HG03135 (cell line): Measurements from ENCODE around the gene RGMA.
"Not testable (repeated sequence)": the region's sequence is repeated elsewhere in the genome, so short reads cannot be mapped to it uniquely, and the experiment has no call there.

Experiments
- ATAC-seq: cut with Tn5 transposase; IDR thresholded peaks from one replicate; pipeline ENCODE4 v1.9.1; 2021; ENCODE audit warnings: mild to moderate bottlenecking, moderate library complexity; ENCODE audit not compliant: unreplicated experiment

Gene RGMA

DNA sequence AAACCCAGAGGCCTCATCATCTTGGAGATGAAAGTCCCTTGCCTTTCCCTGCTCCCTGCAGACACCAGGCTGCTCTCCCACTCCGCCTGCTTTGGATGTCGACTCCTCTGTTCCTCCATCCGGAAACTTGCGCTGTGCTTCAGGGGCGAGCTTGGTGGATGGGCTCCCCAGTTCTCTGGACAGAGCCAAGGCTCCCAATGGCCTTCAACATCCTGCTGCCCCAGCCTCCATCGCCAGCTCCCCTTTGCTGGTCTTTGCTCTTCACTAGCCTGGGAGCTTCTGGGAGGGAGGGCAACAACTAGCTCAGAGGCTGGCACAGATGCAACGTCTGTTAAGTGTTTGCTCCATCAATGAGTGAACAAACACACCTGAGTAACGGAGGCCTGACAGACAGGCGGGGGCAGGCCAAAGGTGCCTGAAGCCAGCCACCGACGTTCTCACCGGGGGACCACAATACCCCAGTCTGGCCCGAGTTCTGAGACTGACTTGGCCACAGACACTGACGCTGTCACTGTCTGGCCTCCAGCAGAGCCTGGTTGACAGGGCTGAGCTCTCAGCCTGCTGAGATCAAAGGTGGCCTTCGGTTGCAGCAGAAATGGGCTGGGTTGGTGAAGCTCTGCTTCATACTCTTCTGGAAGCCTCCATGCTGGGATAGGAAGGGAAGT, 39.0 kb downstream of the RGMA start:
- ATAC-seq: no peak

DNA sequence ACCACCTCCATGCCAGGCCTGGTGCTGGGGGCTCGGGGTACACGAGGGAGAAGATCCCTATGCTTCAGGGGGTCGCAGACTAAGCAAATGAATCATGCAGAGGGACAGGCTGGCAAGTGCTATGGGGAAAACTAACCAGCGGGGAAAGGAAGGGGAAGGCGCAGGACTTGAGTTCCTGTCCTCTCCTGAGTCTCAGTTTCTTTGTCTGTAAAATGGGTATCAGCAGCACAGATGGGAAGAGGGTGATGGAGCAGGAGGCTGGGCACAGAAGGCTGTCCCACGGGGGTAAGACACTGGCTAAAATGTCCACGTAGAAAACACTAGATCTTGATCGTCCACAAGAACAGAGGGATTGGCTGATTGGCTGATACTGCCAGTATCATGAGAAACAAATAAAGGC, 39.8 kb downstream of the RGMA start:
- no peak for ATAC-seq

DNA sequence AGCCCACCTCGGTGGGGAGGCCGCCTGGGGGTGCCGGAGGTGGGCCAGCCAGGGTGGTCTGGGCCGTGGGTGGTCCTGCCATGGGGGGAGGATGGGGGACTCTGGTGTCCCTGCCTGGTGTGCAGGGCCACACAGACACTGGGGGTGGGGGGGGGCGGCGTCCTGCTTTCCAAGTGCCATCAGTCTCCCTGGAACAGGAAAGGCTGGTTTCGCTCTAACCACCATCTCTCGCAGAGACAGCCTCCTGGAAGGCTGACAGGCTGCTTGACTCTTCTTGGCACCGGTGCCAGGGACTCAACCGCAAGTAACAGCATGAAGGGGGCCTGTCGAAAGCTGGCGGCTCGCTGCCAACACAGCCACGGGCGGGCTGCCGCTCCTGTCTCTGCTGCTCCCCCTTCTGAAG, 40.3 kb downstream of the RGMA start:
- no peak for ATAC-seq

DNA sequence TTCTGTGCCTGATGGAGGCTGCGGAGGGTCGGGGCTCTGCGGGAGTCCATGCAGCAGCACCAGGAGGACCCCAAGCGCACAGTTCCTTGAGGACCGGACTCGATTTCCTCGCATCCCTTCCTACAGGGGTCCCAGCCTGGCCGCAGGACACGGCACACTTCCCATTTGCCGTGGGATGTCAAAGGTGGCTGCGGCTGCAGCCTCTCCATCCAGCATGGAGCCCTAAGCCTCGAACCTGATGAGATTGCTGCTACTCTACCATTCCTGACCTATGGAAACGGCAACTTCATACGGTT, 40.6 kb downstream of the RGMA start:
- ATAC-seq: no peak

DNA sequence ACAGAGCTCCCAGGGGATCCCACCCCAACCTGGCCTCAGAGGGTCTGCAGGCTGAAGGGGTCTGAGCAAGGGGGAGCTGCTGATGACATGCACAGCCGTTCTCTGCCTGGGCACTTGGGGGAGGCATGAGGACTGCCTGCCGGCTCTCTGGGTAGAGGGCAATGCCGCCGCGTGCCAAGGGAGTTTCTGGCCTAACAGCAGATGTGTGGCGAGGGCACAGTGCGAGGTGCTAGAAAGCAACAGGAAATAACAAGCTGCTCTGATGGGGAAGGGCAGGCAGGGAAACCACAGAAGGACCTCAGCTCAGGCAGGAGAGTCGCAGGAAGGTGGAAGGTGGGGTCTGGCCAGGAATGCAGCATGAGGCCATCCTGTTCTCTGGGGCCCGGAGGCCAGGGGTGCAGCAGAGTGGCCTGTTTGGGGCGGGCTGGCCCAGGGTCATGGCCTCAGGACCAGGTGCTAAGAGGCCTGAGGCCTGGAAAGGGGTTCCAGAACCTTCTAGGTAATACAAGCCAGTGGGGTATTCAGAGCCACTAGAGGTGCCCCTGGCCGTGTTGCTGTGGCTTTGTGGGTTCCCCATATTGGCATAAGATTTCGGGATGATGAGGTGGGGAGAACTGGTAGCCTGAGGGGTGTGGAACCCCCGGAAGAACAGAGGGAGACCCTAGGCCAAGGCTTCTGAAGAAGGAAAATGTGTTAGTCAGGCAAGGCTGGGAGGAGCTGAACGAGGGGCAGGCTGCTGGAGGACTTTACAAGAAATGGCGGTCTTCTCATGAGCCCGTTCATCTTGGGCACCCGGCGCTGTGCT, 41.2 kb downstream of the RGMA start:
- ATAC-seq: no peak

DNA sequence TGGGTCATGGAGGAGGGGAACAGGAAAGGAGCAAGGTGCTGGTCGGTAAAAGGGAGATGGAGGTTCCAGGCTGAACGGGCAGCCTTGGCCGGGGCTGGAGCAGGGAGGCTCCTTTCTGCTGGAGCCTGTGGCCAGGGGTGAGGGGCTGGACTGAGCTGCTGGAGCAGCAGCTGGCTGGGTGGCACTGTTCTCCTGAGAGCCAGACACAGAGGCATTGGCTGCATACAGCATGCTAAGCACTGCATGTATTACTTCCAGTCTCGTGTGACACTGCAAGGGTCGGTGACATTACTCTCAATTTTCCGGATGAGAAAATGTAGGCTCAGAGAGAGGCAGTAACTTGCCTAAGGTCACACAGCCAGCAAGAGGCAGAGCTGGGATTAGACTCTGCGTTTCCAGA, 42.3 kb downstream of the RGMA start:
- no peak for ATAC-seq

DNA sequence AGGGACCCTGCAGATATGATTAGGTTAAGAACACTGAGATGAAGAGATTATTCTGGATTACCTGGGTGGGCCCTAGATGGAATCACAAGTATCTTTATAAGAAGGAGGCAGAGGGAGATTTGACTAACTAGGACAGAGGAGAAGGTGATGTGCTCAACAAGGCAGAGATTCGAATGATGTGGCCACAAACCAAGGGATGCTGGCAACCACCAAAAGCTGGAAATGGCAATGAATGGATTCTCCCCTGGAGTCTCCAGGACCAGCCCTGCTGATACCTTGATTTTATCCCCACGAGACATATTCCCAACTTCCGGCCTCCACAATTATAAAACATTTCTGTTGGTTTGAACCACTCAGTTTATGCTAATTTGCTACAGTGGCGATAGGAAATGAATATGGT, 42.9 kb downstream of the RGMA start:
- ATAC-seq: no peak

DNA sequence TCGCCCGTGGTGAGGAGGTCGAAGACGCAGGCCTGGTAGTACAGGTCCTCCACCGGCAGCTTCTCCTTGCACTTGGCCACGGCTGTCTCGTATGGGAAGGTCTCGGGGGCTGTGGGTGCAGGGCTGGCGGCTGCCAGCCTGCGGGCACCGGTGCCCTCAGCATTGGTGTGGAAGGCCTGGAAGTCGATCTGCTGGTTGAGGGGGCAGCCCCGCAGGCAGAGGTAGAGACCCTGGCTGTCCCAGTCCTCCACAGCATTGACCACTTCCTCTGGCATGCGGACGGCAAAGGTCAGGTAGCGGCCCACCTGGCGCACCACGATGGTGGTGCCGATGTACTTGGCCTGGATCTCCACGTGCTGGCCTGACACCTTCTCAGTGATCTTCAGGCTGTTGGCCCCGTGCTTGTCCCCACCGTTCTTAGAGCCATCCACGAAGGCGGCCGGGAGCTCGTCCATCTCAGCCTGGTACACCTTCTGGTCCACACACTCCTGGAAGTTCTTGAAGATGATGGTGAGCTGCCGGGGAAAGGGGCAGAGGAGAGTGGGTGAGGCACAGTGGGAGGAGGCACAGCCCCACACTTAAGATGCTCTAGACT, 43.7 kb downstream of the RGMA start:
- ATAC-seq: no peak

DNA sequence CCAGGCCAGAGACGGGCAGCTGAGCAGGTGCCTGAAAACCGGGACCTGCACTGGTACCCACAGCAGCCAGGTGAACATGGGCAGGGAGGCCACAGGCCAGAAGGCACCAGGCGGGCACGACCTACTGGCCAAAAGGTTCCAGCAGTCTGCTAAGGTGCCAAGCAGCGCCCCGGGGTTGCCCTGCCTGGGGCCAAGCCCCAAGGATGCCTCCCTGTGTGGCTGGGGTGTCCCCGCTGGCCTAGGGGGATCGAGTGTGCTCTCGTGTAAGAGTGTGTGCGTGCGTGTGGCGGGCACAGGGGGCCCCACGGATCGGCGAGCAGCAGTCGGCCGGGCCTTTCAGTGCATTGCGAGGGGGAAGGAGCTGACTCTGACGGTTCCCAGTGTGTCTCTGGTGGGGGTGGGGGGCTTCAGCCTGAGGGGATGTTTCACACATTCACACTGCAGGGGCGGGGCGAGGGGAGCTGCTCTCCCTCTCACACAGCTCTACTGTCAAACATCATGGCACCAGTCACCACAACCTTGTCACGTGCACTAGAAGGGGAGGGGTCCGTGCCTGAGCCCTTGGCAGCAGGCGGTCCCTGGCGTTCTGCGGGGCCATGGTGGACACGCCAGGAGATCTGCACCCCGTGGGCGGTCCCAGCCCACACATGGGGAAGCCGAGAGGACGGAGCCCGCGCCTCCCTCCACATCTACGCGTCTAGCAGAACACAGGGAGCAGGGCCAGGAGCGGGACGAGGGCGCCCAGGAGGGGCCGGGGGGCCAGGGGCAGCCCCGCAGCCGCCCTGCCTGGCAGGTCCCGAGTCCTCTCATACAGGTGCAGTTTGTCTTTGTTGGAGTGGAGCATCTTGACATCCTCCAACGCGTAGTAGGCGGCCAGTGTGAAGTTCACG, 44.5 kb downstream of the RGMA start:
- no peak for ATAC-seq

DNA sequence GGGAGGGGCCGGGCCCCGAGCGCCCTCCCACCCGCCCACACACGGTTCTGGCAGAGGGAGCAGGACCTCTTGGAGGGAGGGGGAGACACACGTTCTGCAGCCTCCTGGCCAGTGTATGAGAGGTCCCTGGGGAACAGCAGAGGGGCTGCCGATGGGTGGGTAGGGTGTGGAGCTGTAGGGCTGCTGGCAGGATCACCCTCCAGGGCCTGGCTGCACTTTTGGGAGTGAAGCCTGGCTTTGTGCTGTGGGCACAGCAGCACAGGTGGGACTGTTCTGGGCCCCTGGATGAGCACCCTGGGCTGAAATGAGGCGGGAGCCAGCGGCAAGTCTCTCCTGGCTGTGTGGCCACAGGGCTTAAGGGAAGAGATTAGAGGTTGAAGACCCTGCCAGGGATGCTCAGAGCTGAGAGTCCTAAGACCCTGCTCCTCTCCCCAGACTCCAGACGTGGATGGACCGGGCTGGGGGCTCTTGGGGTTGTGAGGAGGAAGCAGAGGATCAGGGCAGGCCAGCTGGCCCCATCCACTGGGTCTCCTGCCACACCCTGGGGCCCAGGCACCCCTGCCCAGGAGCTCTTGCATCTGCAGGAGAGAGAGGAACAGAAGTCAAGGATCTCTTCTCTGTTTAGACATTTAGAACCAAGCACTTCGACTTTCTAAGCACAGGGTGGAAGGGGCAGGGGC, 45.2 kb downstream of the RGMA start:
- ATAC-seq: no peak

DNA sequence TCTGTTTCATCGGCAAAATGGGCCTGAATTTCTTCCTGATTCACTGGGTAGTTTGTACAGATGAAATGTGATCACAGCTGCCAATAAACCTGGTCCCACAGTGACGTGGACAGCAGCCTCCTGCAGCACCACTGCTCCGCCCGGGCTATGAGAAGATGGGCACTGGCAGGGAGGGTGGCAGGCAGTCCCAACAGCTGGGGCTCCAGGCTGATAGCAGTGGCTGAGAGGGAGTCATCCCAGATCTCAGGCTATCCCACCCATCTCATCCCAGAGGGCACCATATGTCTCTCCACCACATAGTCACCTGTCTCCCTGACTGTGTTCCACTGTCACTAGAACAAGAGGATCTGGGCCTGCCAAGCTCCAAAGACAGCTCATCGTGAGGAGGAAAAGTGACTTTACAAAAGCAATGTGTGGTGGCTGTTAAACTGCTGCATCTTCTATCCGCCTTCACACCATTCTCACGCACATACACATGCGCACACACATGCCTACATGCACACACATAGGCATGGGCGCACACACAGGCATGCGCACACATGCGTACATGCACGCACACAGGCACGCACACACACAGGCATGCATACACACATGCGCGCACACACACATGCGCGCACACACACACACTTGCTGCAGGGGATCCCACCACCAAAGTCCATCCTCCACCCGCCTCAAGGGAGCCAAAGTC, 46.2 kb downstream of the RGMA start:
- no peak for ATAC-seq

DNA sequence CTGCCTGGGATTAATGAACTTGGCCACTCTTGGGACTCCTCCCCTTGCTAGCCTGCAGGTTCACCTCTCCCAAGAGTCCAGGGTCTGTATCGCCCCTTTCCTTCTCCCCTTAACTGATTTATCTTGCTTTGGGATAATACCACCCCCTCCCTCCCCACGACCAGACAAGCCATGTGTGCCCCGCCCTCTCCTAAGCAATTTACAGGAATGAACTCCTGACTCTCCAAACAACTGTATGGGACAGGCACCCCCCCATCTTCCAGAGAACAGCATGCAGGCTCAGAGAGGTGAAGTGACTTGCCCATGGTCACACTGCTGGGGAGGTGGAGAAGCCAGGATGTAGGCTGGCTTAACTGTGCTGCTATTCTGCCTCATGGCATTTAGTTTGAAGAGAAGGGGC, 46.8 kb downstream of the RGMA start:
- no peak for ATAC-seq

DNA sequence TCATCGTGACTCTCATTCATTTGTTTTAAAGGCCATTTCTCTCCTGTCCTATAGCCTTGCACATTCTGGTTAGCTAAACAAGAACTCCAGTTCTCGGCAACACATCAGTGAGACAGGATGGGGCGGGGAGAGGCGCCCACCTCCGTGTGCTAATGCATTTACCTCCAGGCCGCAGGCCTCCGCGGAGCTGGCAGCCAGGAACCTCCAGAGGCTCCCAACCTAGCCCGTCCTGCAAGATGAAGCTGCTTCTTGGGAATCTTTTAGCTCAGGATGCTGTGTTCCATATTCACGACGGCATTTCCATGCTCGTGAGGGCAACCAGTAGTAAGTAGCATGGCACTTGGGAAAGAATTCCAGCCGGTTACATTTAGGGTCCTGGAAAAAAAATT, 47.9 kb downstream of the RGMA start:
- ATAC-seq: no peak

DNA sequence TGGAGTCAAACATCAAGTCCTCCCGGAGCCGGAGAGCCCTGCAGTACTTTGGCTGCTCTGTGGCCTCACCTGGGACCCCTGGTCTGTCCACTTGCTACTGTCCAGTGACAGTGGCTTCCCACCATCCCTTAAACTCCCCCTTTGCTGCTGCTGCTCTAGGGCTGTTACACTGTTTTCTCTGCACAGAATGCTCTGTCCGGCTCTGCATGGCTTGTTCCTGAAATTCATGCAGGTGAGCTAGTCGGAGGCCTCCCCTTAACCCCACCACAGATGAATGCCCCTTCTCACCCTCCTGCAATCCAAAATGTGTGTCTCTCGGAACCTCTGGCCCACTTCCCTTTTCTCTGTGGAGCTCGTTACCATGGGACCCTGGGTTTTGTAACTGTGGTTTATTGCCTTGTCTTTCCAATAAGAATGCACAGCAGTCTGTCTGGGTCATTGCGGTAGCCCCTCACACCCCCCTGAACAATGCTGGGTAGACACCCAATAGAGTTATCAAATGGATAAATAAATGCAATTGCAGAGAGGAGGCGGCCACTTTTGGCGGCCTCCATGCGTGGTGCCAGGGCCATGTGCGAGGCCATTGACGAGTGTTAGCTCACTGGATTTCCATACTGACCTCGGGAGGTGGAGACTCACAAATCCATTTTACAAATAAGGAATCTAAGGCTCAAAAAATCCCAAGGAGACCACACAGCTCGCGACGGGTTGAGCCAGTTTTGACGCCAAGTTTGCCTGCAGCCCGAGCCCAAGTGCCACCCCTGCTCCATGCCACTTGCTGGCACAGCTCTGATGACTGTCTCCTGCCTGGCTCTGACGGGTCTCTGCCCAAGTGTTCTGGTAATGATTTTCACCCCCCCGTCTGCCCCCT, 48.5 kb downstream of the RGMA start:
- no peak for ATAC-seq

DNA sequence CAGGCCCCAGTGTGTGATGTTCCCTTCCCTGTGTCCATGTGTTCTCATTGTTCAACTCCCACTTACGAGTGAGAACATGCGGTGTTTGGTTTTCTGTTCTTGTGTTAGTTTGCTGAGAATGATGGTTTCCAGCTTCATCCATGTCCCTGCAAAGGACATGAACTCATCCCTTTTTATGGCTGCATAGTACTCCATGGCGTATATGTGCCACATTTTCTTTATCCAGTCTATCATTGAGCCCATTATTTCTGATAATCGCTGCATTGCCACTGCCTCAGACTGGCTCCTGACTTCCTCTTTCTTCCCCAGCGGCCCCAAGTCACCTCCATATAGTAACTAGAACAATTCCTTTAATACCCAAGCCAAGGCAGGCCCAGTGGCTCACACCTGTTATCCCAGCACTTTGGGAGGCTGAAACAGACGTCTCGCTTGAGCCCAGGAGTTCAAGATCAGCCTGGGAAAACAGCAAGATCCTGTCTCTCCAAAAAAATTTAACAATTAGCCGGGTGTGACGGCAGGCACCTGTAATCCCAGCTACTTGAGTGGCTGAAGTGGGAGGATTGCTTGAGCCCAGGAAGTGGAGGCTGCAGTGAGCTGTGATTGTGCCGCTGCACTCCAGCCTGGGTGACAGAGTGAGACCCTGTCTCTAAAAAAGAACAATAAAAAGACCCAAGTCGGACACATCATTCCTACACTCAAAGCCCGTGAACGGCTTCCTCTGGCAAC, 49.3 kb downstream of the RGMA start:
- not testable (repeated sequence) for ATAC-seq

DNA sequence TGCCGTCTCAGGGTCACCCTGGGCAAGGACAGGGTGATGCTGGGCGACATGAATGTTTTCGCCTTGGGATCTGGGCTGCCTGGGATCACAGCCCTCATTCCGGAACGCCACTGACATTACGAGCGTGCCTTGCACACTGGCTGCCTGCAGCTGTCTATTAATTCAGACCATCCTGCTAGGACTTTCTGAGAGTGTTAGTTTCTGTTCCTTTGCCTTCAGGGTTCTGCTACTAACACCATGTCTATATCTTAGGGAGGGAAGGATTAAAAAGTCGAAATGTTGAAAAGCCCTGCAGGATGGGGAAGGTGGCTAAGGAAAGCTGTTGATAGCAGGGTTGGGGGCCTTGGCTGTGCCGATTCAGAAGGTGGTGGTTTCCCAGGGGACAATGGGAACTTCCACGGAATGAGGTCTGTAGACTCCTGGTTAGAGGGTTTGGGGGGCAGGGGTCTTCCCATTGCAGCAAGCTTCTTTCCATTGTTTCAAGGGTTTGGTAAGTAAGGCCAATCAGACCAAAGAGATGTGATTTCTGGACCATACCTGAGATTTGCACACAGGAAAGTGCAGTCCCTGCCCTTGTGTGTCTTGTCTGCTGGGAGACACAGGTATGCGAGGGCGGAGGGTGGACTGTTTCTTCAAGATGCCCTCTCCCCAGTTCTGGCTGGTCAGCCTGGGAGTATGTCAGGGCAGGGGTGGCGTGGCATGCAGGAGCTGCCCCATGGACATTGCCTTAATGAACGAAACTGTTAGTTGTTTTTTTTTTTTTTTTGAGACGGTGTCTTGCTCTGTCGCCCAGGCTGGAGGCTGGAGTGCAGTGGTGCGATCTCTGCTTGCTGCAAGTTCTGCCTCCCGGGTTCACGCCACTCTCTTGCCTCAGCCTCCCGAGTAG, 50.9 kb downstream of the RGMA start:
- no peak for ATAC-seq

DNA sequence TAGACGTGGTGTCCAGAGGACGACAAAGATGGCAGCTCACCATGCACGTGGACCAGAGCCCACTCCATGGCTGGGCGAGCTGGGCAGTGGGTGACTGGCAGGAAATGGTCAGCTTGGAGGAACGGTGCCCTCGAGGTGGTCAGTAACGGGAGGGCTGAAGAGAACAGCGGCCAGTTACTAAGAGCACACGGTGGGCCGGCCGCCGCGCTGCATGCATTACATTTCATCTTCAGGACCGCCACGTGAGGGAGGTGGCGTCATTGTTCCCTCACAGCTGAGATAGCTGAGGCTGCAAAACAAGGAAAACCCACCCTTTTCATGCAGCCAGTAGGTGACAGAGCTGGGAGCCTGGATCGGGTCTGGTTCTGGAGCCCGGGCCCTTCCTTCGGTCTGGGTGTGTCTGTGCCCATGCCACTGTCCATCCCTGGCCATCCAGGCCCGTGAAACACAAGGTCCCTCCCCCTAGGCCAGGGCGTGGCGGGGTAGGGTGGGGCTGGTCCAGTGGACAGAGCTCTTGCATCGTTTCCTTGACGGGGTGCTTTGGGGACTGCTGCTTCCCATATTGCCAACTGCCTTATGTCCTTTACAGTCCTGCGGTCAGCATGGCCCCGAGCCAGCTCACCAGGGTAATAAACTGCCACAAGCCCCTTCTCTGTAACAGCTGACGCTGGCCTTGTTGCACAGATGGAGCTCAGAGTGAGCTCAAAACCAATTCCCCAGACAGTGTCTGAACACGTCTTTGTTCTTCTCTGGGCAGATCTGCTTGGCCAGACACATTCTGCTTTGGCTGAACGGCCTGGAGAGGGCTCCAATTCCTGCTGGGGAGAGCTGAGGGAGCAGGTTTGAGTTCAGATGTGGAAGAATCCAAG, 51.8 kb downstream of the RGMA start:
- no peak for ATAC-seq
